ENCODE measurements around the gene ALG2.

The ALG2 gene

DNA sequence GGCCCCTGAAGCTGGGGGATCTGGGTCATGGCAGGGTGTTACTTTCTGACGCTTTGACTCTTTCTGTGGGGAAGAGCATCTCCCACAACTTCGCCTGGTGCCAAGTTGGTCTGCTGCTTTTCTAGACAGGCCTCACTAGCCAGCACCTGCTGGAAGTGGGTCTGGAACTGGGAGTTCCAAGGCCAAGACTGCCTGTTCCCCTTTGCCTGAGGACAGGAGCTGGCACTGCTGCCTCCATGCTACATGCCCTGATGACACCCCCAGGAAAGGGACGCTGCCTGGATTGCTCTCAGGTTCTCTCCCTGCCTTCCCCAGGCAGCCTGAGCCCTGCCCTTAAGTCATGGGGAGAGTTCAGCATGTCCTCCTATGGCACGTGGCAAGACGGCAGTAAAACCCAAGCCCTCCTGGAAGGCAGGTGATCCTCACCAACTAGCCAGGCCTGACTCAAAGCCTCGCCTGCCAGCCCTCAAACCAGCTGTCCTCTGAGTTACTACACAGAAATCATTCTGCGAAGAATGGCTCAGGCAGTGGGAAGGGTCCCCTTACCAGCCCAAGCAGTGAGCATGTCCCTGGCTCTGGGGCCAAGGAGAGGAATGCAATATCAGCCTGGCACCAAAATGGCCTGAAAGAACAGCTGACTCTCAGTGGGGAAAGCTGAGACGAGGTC is 36.1 kb upstream of the ALG2 start:
- H3K9me3 ChIP-seq (ENCODE audit: control insufficient read depth in 2 of 2, low read length in 2 of 2), result no peaks in the 10 kb centered on the region
- peaks cover 0 to 2% of the 10 kb centered on the region in 2 donors for H3K4me1 ChIP-seq (ENCODE audit: control insufficient read depth in 2 of 2, insufficient read depth in 2 of 2, low read length in 2 of 2)
- H3K4me3 ChIP-seq (ENCODE audit: low read length in 2 of 2), result no peak overlapping the region
- no peaks in the 10 kb centered on the region for H3K27me3 ChIP-seq (ENCODE audit: control insufficient read depth in 2 of 2, insufficient read depth in 2 of 2, low read length in 2 of 2)
- no peak overlapping the region for H3K9ac ChIP-seq (ENCODE audit: low read depth in 1 of 2, low read length in 2 of 2)
- H3K36me3 ChIP-seq (ENCODE audit: control insufficient read depth in 2 of 2, insufficient read depth in 2 of 2, low read length in 2 of 2), result no peaks in the 10 kb centered on the region
- H3K27ac ChIP-seq (ENCODE audit: low read depth in 2 of 2, low read length in 2 of 2), result no peak overlapping the region

DNA sequence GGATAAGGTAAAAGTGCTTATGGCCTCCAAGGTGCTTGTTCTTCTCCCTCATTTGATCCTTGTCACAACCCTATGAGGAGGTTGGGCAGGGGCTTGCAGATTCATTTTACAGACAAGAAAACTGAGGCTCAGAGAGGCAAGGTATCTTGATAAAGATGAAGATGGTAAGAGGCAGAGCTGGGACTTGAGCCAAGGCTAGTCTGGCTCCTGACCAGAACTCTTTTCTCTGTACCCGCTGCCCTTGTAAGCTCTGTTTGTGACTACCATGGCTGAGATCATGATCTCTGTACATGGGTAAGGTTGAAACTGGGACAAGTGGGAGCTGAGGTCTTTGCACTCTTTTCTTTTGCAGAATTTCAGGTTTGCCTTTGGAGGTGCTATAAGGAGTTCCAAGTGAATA is 33.9 kb upstream of the ALG2 start:
- Histone ChIP-seq H3K4me1 (ENCODE audit: control insufficient read depth in 2 of 2, insufficient read depth in 2 of 2, low read length in 2 of 2) (peaks cover 0 to 2% of the 10 kb centered on the region in 2 donors), H3K4me3 (ENCODE audit: low read length in 2 of 2) (no peak overlapping the region), H3K9me3 (ENCODE audit: control insufficient read depth in 2 of 2, low read length in 2 of 2) (no peaks in the 10 kb centered on the region), H3K9ac (ENCODE audit: low read depth in 1 of 2, low read length in 2 of 2) (no peak overlapping the region), H3K36me3 (ENCODE audit: control insufficient read depth in 2 of 2, insufficient read depth in 2 of 2, low read length in 2 of 2) (no peaks in the 10 kb centered on the region), H3K27ac (ENCODE audit: low read depth in 2 of 2, low read length in 2 of 2) (no peak overlapping the region), H3K27me3 (ENCODE audit: control insufficient read depth in 2 of 2, insufficient read depth in 2 of 2, low read length in 2 of 2) (no peaks in the 10 kb centered on the region)

DNA sequence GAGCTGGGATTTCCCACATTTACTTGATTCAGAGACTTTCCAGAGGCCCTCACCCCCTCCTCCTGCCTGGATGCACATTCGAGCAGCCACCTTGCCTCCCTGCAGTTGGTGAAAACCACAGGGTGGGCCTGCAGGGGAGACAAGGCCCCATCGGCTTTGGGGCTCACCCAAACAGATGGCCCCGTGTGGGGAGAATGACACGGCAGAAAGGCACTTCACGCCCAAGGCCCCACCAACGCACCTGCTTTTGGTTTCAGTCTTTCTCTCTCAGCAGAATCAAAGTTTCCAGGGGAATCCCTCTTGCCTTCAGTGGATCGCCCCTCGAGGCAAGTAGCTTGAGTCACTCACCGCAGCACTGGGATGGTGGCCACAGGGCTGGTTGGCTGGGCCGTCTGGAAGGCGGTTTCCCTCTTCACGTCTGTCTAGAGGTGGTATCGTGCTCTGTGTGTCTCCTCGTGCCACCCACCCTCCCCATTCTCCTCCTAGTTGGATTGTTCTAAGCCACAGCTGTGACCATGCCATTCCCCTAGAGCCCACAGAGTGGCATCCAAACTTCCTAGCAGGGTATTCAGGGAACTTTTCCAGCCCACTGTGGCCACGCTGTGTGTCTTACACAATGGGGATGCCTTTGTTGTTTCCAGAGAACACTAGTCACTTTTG is 32.2 kb upstream of the ALG2 start:
- Histone ChIP-seq H3K27ac (ENCODE audit: low read depth in 2 of 2, low read length in 2 of 2) (peak overlapping the region in 1 of 2 donors; percentile 58), H3K9me3 (ENCODE audit: control insufficient read depth in 2 of 2, low read length in 2 of 2) (no peaks in the 10 kb centered on the region), H3K4me3 (ENCODE audit: low read length in 2 of 2) (no peak overlapping the region), H3K4me1 (ENCODE audit: control insufficient read depth in 2 of 2, insufficient read depth in 2 of 2, low read length in 2 of 2) (no peaks in the 10 kb centered on the region), H3K36me3 (ENCODE audit: control insufficient read depth in 2 of 2, insufficient read depth in 2 of 2, low read length in 2 of 2) (no peaks in the 10 kb centered on the region), H3K27me3 (ENCODE audit: control insufficient read depth in 2 of 2, insufficient read depth in 2 of 2, low read length in 2 of 2) (no peaks in the 10 kb centered on the region), H3K9ac (ENCODE audit: low read depth in 1 of 2, low read length in 2 of 2) (peak overlapping the region in 1 of 2 donors; percentile 49)

DNA sequence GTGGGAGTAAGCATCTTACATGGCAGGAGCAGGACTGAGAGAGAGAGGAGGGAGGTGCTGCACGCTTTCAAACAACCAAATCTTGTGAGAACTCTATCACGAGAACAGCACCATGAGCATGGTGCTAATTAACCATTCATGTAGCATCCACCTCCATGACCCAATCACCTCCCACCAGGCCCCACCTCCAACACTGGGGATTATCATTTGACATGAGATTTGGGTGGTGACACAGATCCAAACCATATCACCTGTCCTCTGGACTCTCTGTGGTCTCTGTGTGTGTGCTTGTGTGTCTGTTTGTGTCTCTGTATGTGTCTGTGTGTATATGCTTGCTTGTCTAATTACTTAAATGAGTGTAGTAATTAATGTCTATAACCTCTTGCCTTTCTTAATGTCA is 31.4 kb upstream of the ALG2 start:
- Histone ChIP-seq H3K36me3 (ENCODE audit: control insufficient read depth in 2 of 2, insufficient read depth in 2 of 2, low read length in 2 of 2) (no peaks in the 10 kb centered on the region), H3K4me1 (ENCODE audit: control insufficient read depth in 2 of 2, insufficient read depth in 2 of 2, low read length in 2 of 2) (no peaks in the 10 kb centered on the region), H3K9me3 (ENCODE audit: control insufficient read depth in 2 of 2, low read length in 2 of 2) (no peaks in the 10 kb centered on the region), H3K27me3 (ENCODE audit: control insufficient read depth in 2 of 2, insufficient read depth in 2 of 2, low read length in 2 of 2) (no peaks in the 10 kb centered on the region), H3K9ac (ENCODE audit: low read depth in 1 of 2, low read length in 2 of 2) (no peak overlapping the region), H3K27ac (ENCODE audit: low read depth in 2 of 2, low read length in 2 of 2) (no peak overlapping the region), H3K4me3 (ENCODE audit: low read length in 2 of 2) (no peak overlapping the region)

DNA sequence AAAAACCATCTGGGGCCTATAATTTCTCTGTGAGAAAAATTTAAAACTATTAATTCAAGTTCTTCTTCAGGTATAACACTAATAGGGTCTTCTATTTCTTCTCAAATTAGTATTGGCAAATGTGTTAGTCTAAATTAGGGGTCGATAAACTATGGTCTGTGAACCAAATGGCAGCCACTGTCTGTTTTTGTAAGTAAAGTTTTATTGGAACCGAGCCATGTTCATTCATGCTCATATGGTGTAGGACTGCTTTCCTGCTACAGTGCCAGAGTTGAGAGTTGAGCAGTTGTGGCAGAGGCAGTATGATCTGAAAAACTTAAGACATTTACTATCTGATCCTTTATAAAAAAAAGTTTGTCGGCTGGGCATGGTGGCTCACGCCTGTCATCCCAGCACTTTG is 29.4 kb upstream of the ALG2 start:
- H3K4me3 ChIP-seq (ENCODE audit: low read length in 2 of 2), result no peak overlapping the region
- no peak overlapping the region for H3K9ac ChIP-seq (ENCODE audit: low read depth in 1 of 2, low read length in 2 of 2)
- no peaks in the 10 kb centered on the region for H3K27me3 ChIP-seq (ENCODE audit: control insufficient read depth in 2 of 2, insufficient read depth in 2 of 2, low read length in 2 of 2)
- no peaks in the 10 kb centered on the region for H3K4me1 ChIP-seq (ENCODE audit: control insufficient read depth in 2 of 2, insufficient read depth in 2 of 2, low read length in 2 of 2)
- H3K9me3 ChIP-seq (ENCODE audit: control insufficient read depth in 2 of 2, low read length in 2 of 2), result no peaks in the 10 kb centered on the region
- H3K36me3 ChIP-seq (ENCODE audit: control insufficient read depth in 2 of 2, insufficient read depth in 2 of 2, low read length in 2 of 2), result no peaks in the 10 kb centered on the region
- H3K27ac ChIP-seq (ENCODE audit: low read depth in 2 of 2, low read length in 2 of 2), result no peak overlapping the region

DNA sequence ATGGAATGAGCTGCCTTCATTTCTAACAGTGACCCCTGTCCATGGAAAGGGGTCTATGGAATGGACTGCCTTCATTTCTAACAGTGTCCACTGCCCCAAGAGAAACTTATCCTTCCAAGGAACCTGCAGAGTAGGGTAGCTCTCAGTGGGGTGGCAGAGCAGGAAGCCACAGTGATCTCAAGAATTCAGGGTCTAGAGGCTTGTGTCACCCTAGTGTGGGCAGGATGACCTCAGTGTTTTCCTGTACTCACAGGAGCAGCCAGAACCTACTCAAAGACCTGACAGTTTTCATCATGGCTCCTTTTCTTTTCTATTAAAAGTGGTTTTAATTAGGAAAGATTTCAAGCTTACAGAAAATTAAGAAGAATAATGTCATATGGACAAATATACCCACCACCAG is 27.9 kb upstream of the ALG2 start:
- H3K27me3 ChIP-seq (ENCODE audit: control insufficient read depth in 2 of 2, insufficient read depth in 2 of 2, low read length in 2 of 2), result no peaks in the 10 kb centered on the region
- no peak overlapping the region for H3K4me3 ChIP-seq (ENCODE audit: low read length in 2 of 2)
- no peaks in the 10 kb centered on the region for H3K4me1 ChIP-seq (ENCODE audit: control insufficient read depth in 2 of 2, insufficient read depth in 2 of 2, low read length in 2 of 2)
- H3K9ac ChIP-seq (ENCODE audit: low read depth in 1 of 2, low read length in 2 of 2), result no peak overlapping the region
- H3K27ac ChIP-seq (ENCODE audit: low read depth in 2 of 2, low read length in 2 of 2), result no peak overlapping the region
- no peaks in the 10 kb centered on the region for H3K9me3 ChIP-seq (ENCODE audit: control insufficient read depth in 2 of 2, low read length in 2 of 2)
- no peaks in the 10 kb centered on the region for H3K36me3 ChIP-seq (ENCODE audit: control insufficient read depth in 2 of 2, insufficient read depth in 2 of 2, low read length in 2 of 2)

DNA sequence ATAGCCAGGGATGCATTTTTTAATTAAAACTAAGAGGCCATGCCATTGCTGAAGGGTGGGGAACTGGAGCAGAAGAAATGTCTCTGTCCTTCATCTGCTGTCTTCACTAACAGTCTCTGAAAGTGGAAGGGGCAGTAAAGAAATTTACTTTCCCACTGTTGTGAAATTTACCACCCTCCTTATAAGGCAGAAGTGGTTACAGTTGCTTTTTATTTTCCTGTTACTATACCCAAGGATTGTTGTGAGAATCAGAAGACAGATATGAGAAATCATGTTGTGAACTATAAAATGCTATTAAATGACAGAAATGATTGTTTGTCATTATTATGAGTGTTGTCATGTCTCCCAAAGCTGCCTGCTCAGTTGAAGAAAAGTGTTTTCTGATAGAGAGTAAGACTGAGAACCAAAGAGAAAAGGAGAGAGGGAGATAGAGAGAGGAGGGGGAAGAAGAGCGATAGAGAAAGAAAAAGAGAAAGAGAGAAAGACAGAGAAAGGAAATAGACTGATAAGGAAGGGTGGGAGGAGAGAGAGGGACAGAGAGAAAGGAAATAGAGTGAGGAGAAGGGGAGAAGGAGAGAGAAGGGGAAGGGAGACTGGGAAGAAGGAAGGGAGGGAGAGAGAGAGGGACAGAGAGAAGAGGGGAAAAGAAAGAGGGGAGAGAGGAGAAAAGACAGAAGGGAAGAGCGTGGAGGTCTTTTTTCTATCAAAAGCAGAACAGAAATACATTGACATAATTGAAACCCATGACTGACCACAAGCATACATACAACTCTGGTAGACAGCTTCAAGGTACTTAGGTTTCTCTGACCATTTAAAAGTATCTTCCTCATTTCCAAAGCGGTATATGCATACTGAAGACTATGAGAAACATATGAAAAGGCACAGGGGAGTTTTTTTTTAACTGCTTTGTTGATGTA is 22.9 kb upstream of the ALG2 start:
- Histone ChIP-seq H3K27me3 (ENCODE audit: control insufficient read depth in 2 of 2, insufficient read depth in 2 of 2, low read length in 2 of 2) (no peaks in the 10 kb centered on the region), H3K9me3 (ENCODE audit: control insufficient read depth in 2 of 2, low read length in 2 of 2) (no peaks in the 10 kb centered on the region), H3K9ac (ENCODE audit: low read depth in 1 of 2, low read length in 2 of 2) (no peak overlapping the region), H3K4me3 (ENCODE audit: low read length in 2 of 2) (no peak overlapping the region), H3K36me3 (ENCODE audit: control insufficient read depth in 2 of 2, insufficient read depth in 2 of 2, low read length in 2 of 2) (peaks cover 0 to 6% of the 10 kb centered on the region in 2 donors), H3K27ac (ENCODE audit: low read depth in 2 of 2, low read length in 2 of 2) (no peak overlapping the region), H3K4me1 (ENCODE audit: control insufficient read depth in 2 of 2, insufficient read depth in 2 of 2, low read length in 2 of 2) (no peaks in the 10 kb centered on the region)

DNA sequence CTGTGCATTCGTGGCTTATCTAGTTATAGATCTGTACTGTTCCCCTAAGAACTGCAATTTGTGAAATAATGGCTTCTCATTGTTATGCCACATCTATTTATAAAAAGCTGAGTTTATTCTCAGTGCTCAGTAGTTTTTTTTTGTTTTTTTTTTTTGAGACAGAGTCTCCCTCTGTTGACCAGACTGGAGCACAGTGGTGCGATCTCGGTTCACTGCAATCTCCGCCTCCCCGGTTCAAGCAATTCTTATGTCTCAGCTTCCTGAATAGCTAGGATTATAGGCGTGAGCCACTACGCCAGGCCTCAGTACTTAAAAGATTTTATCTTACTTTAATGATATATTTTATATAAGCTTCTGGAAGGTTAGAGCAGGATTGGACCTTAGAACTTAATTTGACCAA is 19.4 kb upstream of the ALG2 start:
- Histone ChIP-seq H3K27me3 (ENCODE audit: control insufficient read depth in 2 of 2, insufficient read depth in 2 of 2, low read length in 2 of 2) (no peaks in the 10 kb centered on the region), H3K36me3 (ENCODE audit: control insufficient read depth in 2 of 2, insufficient read depth in 2 of 2, low read length in 2 of 2) (peaks cover 0 to 6% of the 10 kb centered on the region in 2 donors), H3K27ac (ENCODE audit: low read depth in 2 of 2, low read length in 2 of 2) (no peak overlapping the region), H3K9me3 (ENCODE audit: control insufficient read depth in 2 of 2, low read length in 2 of 2) (no peaks in the 10 kb centered on the region), H3K9ac (ENCODE audit: low read depth in 1 of 2, low read length in 2 of 2) (no peak overlapping the region), H3K4me3 (ENCODE audit: low read length in 2 of 2) (no peak overlapping the region), H3K4me1 (ENCODE audit: control insufficient read depth in 2 of 2, insufficient read depth in 2 of 2, low read length in 2 of 2) (no peaks in the 10 kb centered on the region)

DNA sequence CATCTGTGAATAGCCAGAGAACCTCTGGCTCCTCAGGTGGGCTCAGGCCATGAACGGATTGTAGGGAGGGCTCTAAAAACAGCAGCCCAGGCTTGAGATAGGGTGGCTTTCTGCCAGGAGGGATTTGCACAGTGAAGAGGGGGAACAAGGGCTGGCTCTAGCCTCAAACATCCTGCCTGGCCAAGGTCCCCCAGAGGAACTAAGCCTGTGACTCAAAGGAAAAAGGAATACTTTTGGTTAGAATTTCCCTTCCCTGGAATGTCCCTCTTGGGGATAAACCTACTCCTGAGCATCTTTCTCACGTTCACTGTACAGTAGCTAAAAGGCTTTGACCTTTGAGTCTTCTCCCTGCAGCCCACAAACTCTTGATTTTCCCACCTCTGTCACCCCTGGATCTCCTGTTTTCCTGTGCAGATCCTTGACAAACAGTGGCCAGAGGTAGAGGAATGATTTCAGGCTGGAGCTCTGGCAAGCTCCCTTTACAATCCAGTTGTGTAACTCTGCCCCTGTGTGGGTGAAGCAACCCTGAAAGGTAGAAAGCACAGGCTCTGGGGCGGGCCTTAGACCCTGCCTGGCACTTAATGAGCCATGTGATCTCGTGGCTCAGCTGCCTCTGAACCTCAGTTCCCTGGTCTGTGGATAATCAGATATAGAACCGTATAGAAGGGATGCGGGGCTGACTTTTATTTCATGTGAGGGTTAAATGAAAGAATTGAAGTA is 17.8 kb upstream of the ALG2 start:
- Histone ChIP-seq H3K27me3 (ENCODE audit: control insufficient read depth in 2 of 2, insufficient read depth in 2 of 2, low read length in 2 of 2) (no peaks in the 10 kb centered on the region), H3K36me3 (ENCODE audit: control insufficient read depth in 2 of 2, insufficient read depth in 2 of 2, low read length in 2 of 2) (peaks cover 0 to 6% of the 10 kb centered on the region in 2 donors), H3K9me3 (ENCODE audit: control insufficient read depth in 2 of 2, low read length in 2 of 2) (no peaks in the 10 kb centered on the region), H3K9ac (ENCODE audit: low read depth in 1 of 2, low read length in 2 of 2) (no peak overlapping the region), H3K27ac (ENCODE audit: low read depth in 2 of 2, low read length in 2 of 2) (no peak overlapping the region), H3K4me3 (ENCODE audit: low read length in 2 of 2) (no peak overlapping the region), H3K4me1 (ENCODE audit: control insufficient read depth in 2 of 2, insufficient read depth in 2 of 2, low read length in 2 of 2) (no peaks in the 10 kb centered on the region)
